GM20431 (cell line): ENCODE results near the gene TNN.

Experiments
- in situ Hi-C: fragments of 300-500 bp; cut with MseI, MboI; formaldehyde crosslinking; loops from one replicate; pipeline ENCODE4 v1.15.0; 2020; ENCODE audit warnings: low sequenced_read_pairs; ENCODE audit not compliant: unreplicated experiment

The TNN gene

DNA sequence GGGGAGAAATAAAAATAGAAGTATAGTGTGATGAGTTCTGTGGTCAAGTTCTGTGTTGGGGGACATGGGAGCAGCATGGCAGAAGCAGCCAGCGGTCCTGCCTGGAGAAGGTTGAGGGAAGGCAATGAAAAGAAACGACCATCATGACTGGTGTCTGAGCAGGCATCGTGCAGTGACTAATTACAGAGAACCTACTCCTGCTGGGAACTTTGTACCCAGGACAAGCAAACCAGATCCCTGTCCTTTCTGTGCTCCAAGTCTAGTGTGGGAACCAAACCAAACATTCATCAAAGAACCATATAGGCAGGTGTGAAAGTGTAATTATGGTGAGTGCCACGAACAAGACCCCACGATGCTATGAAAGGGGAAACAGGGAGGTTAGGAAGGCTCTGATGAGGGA, 99.1 kb downstream of the TNN start:
- in situ Hi-C loops = no loop called here

DNA sequence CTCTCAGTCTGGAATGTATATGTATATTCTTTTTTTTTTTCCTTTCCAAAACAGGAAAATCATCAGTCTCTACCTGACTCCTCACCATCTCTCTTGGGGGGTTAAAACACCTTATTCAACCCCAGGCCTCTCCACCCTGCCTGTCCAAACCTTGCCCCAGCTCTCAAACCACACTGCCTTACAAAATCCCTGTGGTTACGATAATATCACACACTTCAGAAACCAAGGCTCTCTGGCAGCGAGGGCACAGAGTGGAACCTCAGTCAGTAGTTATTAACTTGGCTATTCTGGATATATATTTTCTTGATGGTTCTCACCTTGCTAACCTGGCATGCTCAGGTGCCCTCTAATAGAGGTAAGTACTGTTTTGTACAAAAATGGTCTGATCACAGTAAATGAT, 100.2 kb downstream of the TNN start:
- in situ Hi-C loops = no loop called here

DNA sequence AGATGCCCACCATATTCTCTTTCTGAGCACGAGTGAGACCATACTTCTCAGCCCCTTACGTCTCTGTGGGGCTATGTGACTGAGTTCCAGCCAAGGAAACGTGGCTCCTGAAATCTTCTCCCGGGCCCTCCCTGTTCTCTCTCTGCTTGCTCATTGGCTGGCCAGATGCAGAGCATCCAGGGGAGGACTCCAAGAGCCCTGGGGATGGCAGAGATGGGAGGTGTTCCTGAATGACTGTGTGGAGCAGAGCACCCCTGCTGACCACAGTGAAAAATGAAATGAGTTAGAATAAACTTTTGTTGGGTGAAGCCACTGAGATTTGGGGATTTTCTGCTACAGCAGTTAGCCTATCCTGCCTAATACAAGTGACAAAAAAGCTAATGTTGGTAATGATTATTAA, 101.1 kb downstream of the TNN start:
- in situ Hi-C loops = no loop called here

DNA sequence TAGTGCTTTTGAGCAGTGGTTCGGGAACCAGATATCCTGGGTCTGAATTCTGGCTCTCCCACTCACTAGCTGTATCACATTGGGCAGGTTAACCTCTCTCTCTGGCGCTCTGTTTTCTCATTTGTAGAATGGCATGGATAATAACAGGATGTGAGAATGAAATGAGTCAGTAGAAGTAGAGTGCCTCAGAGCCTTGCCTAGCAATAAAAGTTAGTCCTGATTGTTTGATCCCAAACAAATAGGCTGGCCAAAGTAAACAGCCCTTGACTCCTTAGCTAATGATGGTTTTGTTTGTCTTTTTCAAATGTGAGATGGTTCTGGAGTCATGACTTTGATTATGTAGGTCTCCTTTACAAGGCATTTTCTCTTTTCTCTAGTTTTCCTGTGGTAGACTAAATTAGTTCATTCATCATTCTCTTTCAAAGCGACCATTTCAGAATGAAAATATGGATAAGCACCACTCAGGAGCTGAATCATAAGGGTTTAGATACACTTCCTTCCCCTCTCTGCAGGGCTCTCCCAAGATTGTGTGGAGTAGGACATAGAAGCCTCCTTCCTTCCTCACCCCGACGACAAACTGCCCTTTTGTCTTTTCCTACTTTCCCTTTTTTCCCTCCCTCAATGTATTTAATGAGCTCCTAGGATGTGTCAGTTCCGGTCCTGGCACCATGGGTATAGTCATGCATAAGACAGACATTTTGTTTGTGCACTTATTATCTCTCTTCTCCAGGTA, 101.8 kb downstream of the TNN start:
- in situ Hi-C loops = no loop called here

DNA sequence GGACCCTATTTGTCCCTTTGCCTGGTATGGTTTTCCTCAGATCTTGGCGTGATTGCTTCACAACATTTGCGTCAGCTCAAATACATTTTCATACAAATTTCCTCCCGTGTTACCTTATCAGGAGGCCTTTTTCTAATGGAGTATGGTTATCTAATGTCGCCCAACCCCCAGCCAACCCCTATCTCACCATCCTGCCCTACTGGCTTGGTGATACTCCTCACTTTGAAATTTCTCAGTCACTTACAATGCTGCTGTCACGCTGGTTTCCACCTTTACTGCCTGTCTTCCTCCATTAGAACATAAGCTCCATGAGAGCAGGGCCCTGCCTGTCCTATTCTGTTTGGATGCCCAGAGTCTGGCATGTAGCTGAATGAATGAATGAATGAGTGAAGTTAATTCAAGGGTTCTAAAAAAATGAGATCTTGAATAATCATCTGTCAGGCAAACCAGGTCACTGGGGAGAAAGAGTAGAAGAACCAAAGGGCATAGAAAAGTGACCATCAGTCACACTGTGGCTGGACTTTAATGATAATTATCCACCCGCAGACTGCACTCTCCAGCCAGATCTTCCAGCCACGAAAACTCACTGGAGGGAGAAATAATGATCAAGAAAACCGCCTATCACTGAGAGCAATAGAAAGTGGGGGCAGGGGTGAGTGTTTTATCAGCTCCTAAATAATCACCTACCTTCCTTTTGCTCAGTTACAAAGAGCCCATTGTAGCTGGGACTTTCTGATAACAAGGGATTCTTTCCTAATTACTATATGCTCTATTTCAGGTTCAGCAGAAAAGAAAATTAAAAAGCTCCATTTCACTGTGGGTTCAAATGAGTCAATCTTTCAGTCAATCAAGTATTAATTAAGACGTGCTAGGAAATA, 103.6 kb downstream of the TNN start:
- in situ Hi-C loops = no loop called here

DNA sequence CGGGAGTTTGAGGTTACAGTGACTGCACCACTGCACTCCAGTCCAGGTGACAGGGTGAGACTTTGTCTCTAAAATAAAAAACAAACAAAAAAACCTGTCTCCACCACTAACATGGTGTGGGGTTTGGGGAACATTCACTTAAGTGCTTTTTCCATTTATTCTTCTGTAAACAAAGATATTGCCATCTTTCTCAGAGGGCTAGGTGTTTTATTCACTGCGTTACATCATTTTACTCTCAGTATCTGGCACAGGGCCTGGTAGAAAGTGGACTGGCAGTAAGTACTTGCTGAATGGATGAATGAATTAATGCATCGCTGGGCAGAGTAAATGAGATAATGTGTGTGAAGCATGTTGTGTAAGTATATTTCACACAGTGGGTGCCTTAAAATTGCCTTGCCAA, 104.9 kb downstream of the TNN start:
- in situ Hi-C loops = no loop called here

DNA sequence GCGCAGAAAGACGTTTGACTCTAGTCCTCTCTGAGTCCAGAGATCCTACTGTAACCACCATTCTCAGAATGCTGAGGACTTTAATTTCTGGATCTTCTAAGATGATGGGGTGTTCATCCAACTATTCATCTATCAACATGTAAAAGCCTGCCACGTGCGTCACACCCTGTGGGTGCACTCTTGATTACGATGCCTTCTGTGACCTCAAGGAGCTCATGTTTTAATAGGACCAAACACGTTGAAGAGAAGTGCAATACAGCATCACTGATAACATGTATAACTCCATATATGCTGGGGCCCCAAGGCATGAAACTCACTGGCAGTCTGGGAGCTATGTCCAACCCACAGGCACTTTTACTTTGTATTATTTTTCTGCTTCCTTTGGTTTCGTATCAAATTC, 105.9 kb downstream of the TNN start:
- in situ Hi-C loops = no loop called here

DNA sequence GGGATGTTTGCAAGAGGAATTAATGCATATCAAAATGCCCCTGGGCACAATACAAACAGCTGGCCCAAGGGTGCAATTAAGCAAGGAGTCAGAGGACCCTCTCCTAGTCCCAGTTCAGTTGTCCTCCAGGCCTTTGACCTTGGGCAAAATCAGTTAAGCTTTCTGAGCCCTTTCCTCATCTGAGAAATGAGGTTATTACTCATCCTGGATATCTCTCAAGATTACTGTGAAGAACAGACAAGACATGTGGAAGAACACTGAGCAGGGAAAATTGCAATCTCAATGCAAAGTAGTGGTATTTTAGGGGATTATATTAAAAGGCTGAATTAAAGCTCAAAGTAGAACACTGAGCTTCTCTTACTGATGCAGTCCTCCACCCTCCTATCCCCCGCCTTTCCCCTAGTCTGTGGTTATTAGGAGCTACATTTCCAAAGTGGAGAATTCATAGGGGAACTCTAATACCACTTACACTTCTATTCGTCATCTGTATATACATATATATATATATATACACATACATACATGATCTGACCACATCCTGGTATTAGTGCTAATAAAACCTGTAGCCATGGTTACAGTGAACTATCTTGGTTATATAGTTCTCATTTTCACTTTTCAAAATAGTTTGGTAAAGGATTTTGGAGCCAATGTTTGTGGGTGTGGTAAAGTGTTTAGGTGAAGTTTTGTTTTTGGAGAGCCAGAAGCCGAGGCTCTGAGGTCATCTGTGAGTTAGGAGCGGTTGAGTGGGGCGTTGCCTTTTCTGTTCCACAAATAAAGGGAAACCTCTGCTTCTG, 106.9 kb downstream of the TNN start:
- in situ Hi-C loops = no loop called here

DNA sequence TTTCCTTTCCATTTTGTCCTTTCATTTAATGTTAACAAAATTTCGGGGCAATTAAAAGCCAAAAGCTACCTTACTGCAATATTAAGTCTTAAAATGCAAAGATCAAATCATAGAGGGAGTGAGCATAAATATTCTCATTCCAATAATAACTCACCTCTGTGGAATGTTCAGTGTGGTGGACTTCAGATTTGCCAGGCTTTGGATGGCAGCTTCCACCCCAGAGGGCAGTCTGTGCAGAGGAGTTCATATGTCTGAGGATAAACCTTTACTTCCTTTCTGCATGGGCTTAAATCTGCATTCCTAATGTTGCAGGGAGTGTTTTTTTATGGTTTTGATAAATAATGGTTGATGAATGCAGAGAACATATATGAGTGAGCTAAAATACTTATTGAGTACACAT, 108.6 kb downstream of the TNN start:
- in situ Hi-C loops = no loop called here

DNA sequence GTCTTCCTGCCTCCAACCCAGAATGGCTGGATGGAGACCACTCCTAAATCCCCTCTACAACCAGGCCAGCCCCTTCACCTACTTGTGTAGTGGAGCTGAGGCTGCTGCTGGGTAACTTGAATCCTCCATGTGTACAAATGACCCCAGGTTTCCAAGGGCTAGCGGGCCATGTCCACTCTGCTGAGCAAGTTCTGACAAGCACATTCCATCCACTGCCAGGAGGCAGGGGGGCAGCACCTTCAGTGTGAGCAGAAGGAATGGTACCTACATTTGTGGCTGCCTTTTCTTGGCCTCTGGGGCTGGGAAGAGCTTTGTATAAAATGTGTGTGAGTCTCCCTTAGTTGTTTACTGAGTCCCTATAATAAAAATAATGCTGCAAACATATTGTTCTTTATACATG, 110.4 kb downstream of the TNN start:
- in situ Hi-C loops = no loop called here

DNA sequence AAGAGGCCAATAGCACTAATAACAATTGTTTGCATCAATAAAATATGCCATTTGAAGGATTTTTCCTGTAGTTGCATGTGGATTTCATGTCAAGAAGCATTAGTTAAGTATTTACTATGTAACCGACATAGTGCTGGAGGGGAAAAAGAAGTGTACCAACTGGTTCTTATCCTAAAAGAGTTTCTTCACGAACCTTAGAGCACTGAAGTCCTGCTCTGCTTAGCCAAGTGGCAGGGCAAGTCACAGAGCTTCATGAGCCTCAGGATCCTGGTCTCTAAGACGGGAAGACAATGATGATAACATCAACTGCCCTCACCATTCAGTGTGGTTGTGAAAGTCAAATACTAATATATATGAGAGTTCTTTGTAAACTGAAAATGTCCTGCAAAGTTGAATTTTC, 110.8 kb downstream of the TNN start:
- in situ Hi-C loops = no loop called here

DNA sequence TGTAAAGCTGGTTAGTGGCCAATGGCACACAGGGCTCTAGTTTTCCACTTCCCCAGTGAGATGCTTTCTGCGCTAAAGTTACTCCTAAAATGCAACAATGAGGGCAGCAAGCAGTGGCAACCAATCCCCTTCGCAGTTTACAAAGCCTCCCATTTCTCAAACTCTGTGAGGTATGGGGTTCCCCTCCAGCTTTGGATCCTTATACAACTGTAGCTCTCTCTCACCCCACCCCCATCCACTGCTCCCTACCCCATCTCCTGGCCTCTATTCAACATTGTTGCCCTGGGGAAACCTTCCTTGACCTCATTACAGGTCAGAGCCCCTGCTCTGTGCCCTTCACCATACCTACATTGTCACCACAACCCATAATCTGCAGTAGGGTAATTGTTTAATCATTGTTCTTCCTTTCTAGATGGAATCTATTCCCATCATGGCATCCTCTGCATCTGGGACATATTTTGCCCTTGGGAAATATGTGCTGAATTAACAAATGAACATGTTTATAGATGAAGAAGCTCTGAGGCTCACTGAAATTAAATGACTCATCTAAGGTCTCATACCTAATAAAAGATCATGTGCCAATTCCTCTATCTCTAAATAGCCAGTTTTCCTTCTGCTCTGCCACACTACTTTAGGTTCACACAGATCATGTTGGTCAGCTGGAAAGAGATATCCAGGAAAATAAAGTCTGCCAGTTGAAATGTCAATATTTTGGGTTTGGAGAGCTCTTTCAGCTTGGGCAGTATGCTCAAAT, 112.4 kb downstream of the TNN start:
- in situ Hi-C loops = no loop called here

DNA sequence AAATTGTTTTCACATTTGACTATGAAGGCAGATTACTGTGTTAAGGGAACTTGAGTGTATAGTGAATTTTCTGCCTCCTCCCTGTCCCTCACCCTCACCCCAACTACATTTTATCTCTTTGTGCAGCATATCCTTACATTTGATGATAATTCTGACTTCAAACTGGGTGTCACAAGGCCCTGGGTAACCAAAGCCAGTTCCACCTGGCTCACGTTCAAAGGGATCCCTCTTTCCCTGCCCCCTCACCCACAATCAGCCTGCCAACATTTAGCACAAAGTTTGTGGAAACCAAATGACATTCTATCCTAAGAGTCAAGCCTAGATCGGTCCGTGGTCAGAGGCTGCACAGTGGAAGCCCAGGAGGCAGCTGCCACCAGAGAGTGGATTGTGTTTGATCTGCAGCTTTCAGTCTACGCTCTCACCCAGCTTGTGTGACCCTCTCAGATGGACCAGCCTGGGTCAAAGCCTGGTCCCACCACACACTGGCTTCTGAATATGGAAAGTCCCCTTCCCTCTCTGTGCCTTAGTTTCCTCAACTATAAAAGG, 114.6 kb downstream of the TNN start:
- in situ Hi-C loops = no loop called here

DNA sequence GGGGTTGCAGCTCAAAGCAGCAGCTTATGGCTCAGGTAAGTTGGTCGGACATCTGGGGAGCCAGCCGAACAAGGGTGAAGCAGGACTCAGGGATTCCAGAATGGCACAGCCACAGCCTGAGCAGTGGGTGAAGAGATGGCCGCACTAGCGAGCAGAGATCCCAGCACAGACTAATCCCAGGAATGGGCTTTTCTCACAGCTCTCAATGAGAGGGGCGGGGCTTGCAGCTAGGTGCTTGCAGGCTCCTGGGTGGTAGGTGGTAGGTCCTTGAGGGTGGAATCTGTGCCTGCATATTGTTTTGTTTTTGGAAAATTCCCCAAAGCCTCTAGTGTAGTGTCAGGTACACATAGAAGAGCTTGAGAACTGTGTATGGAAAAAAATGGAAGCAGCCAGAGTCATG, 116.0 kb downstream of the TNN start:
- in situ Hi-C loops = no loop called here

DNA sequence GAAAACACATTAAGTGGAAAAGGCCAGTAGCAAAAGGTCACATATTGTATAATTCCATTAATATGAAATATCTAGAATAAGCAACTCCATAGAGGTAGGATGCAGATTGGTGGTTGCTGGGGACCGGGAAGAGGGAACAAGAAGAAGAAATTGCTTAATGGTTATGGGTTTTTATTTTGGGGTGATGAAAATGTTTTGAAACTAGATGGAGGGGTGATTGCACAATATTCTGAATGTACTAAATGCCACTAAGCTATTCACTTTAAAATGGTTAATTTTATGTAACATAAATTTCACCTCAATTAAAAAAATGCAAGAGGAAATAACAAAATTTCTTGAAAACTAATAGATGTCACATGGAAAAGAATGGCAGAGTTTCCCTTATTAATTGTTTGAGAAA, 118.3 kb downstream of the TNN start:
- in situ Hi-C loops = no loop called here

DNA sequence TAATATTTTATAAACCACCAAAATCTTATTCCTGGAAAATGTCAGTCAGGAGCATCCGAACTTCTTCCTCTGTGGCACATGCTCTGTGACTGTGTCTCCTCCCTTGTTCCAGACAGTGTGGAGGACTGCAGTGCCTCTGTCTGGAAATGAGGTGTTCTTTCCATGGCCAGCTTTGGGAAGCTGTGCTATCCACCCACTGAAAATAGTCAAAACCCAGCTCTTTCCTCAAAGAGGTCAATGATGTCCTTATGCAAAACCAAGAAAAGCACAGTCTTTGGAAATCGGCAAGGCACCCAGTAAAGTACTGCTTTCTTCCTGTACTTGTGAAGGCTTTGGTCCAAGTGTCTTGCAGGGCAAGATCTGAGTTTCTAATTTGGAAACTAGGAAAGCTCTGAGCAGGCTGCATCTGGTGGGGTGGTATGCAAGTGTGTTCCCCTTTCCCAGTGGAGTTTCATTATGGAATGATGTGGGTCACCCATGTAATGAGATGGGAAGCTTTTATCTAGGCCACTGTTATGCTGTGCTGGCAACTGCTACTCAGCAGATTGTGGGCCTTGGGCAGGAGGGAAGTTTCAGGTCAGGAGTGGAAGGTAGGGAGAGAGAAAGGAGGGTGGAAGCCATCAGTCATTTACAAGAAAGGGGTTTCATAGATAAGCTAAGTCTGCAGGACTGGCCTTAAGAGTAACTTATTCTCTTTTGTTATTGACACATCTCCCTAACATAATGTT, 119.0 kb downstream of the TNN start:
- in situ Hi-C loops = no loop called here

DNA sequence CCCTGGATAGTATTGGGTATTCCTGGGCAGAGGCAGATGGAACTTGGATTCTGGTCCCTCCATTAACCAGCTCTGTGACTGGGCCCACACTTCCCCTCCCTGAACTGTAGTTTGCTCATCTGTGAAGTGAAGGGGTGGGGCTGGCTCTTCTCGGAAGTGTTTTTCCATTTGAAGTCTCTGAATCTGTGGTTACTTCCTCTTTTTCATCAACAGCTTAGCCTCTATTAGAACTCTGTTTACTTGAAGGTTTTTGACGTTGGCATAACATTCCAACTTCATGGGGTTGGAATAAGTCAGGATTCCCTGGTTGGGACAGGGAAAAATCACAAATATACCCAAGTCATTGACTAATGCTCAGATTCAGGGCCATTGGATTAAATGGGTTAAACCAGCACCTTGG, 121.3 kb downstream of the TNN start:
- in situ Hi-C loops = no loop called here

DNA sequence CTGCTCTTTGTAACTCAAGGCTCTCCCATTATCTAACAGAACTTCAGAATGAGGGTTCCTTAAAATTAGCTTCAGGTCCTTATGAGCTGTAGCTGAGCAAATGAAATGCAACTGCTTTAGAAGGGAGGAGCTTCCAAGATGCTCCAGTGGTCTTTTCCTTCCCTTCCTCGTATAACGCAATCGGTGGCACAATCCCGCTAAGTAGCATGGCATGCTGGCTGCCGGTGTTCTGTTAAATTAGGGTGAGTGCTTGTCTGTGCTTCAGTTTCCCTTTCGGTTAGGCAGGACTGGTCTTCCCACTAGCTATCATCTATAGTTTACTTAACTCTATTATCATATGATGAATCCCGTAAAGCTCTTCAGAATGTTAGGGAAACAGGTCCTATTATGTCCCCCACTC, 124.0 kb downstream of the TNN start:
- in situ Hi-C loops = no loop called here

DNA sequence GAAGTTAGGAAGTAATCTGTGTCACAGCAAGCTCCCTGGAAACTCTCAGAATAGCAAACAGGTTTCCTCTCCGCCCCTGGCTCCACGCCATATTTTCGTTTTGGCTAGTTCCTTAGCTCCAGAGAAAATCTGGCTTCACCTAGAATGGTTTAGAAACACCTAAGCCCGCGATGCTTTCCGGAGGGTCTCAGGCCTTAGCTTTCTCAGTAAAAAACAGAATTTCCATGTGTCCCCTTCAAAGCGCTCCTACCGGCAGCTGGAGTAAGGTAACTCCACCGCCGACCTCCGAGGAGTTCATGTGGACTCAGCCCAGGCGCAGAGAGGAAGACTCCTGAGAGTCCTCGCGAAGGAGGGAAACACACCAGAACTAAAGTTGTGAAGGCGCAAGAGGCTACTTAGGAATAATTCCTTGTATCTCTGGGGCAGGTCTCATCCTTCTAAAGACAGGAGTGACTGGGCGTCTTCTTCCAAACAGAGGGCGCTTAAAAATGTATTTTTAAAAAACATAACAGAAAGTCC, 124.5 kb downstream of the TNN start:
- in situ Hi-C loops = no loop called here
